ENCODE data around the gene TTC34.

TTC34 gene

DNA sequence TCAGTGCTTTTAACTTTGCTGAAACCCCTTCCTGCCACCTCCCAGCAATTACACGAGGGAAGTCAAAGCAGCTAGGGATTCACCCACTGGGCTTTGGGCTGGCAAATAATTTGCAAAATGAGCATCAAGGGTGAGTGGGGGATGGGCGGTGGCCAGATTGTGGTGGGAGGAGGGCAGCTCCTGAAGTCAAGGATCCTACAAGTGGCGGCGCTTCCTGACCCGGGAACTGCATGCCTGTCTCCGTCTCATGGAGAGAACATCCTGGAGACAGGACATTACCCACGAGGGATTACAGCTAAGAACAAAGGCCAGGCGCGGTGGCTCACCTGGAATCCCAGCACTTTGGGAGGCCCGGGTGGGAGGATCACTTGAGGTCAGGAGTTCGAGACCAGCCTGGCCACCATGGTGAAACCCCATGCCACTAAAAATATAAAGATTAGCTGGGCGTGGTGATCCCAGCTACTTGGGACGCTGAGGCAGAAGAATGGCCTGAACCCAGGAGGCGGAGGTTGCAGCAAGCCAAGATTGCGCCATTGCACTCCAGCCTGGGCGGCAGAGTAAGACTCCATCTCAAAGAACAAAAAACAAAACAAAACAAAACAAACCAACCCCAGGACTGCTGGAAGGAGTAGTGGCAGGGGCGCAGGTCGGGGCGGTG lies 12.9 kb downstream of the TTC34 start:
- no peak for DNase-seq (ENCODE audit: low read depth)
- no peak overlapping the region for H3K4me3 ChIP-seq (ENCODE audit: control insufficient read depth, low read depth, low read length)
- TF ChIP-seq, protein P1, sequence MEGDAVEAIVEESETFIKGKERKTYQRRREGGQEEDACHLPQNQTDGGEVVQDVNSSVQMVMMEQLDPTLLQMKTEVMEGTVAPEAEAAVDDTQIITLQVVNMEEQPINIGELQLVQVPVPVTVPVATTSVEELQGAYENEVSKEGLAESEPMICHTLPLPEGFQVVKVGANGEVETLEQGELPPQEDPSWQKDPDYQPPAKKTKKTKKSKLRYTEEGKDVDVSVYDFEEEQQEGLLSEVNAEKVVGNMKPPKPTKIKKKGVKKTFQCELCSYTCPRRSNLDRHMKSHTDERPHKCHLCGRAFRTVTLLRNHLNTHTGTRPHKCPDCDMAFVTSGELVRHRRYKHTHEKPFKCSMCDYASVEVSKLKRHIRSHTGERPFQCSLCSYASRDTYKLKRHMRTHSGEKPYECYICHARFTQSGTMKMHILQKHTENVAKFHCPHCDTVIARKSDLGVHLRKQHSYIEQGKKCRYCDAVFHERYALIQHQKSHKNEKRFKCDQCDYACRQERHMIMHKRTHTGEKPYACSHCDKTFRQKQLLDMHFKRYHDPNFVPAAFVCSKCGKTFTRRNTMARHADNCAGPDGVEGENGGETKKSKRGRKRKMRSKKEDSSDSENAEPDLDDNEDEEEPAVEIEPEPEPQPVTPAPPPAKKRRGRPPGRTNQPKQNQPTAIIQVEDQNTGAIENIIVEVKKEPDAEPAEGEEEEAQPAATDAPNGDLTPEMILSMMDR (IDR thresholded peaks at IDR 0.05; ENCODE audit: control insufficient read depth, insufficient read depth, low read depth, low read length, missing control alignments) = no peak

DNA sequence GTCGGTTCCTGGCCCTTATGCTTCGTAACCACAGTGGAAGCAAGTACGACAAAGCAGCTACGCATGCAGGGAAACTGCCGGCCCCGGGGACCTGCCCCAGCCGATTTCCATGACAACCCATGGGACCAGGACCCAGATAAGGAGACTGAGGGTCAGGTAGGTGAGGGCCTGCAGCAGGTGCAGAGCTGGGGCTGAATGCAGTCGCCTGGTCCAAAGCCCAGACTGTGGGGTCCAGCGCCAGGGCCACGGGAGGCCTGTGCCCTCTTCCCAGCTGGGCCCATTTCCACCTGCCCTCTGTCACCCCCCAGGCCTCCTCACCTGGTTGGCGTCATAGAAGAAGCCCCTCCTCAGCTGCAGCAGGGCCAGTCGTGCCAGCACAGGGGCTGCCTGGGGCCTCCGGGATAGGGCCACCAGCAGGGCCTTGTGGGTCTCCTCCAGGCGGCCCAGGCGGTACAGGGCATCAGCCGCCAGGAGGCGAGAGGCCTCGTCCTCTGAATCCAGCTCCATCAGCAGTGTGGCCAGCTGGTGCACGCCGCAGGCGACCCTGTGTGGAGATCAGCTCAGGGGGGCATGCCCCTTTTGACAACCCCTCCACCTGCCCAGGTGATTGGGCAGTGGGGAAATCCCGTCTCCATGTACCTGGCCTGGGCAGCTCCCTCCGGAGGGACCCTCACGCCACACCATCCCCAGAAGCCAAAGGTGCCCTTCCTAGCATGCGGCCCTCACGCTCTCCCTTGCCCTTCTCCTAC lies 14.2 kb downstream of the TTC34 start:
- no peak overlapping the region for H3K4me3 ChIP-seq (ENCODE audit: control insufficient read depth, low read depth, low read length)
- no peak for DNase-seq (ENCODE audit: low read depth)
- TF ChIP-seq, protein P1 (IDR thresholded peaks at IDR 0.05; ENCODE audit: control insufficient read depth, insufficient read depth, low read depth, low read length, missing control alignments) = no peak

- TF ChIP-seq, protein P1 (IDR thresholded peaks at IDR 0.05; ENCODE audit: control insufficient read depth, insufficient read depth, low read depth, low read length, missing control alignments) = no peak
- DNase-seq (ENCODE audit: low read depth) = no peak
- H3K4me3 ChIP-seq (ENCODE audit: control insufficient read depth, low read depth, low read length) = no peak overlapping the region
These were observed 14.9 kb downstream of the TTC34 start for GRCh38 chr1:2786329-2787162.

GRCh38 chr1:2785631-2786328 lies 15.7 kb downstream of the TTC34 start:
- DNase-seq (ENCODE audit: low read depth) = no peak
- H3K4me3 ChIP-seq (ENCODE audit: control insufficient read depth, low read depth, low read length) = no peak overlapping the region
- TF ChIP-seq, protein P1 (IDR thresholded peaks at IDR 0.05; ENCODE audit: control insufficient read depth, insufficient read depth, low read depth, low read length, missing control alignments) = no peak

DNA sequence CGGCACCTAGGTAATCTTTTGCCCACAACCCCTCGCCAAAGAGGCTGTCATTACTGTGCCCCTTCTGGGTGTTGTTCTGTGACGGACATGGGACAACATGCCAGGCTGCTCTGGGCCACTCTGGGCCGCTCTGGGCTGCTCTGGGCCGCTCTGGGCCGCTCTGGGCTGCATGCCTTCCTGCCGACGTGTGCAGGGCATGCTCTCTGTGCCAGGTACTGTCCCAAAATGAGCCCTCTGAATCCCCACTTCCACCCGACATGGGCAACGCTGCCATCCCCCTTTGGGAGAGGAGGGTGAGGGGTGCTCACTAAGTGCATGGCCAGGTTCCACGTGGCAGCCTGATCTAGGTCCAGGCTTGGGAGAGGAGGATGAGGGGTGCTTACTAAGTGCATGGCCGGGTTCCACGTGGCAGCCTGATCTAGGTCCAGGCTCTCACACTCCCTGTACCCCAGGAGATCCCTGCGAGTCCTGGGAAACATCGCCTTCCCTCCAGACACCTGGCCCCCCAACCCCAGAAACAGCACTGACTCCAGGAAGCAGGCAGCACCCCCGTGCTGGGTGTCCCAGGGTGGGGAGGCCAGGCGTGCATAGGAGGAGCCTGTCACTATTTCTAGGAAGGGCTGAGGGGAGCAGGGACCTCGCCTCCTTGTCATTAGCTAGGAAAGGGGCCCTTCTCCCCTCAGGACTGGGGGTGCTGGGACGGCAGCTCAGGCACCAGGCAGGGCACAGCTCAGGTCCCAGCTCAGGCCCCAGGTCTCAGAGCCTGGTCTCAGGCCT lies 16.5 kb downstream of the TTC34 start:
- DNase-seq (ENCODE audit: low read depth) = no peak
- no peak overlapping the region for H3K4me3 ChIP-seq (ENCODE audit: control insufficient read depth, low read depth, low read length)
- TF ChIP-seq, protein P1 (IDR thresholded peaks at IDR 0.05; ENCODE audit: control insufficient read depth, insufficient read depth, low read depth, low read length, missing control alignments) = no peak
